Measurements from ENCODE around the gene CTXND2. TPM values are rescaled to one million over a fixed set of nuclear protein-coding genes. Genes with fewer than 3 reads are reported as not detected.
"Not testable (repeated sequence)": the region's sequence is repeated elsewhere in the genome, so short reads cannot be mapped to it uniquely, and the experiment has no call there.

CTXND2 gene
- total and polyA plus RNA-seq, 2 experiments from 2014 or later, result 0.16 TPM; not detected in 1

GRCh38 chr1:150888727-150889126 is 1.8 kb downstream of the CTXND2 start:
- Histone ChIP-seq H3K9me3 (ENCODE audit: low read depth) (no peaks in the 10 kb centered on the region), H3K27ac (no peak overlapping the region), H3K79me2 (no peaks in the 10 kb centered on the region), H3K9me2 (replicated peaks; ENCODE audit: insufficient read depth) (no peaks in the 10 kb centered on the region), H4K20me1 (ENCODE audit: insufficient read depth, poor library complexity, severe bottlenecking) (no peaks in the 10 kb centered on the region), H3K36me3 (replicated peaks; ENCODE audit: insufficient read depth, low read depth) (no peaks in the 10 kb centered on the region), H2AFZ (no peak overlapping the region), H3K4me3 (no peak overlapping the region), H3K4me1 (ENCODE audit: insufficient read depth) (peaks cover 4% of the 10 kb centered on the region), H3K4me2 (no peak overlapping the region), H3K27me3 (no peaks in the 10 kb centered on the region)
- WGBS (ENCODE audit: low lambda C conversion rate, missing lambda C conversion rate), result 88% methylated on average over 8 of the region's 8 CpGs
- no peak for DNase-seq (ENCODE audit: low spot score)
- TF ChIP-seq EZH2 (IDR thresholded peaks at IDR 0.05; ENCODE audit: borderline replicate concordance) (no peak), EZH2phosphoT487 (IDR thresholded peaks at IDR 0.05; ENCODE audit: low read depth, severe bottlenecking, unreplicated experiment) (no peak), CTCF (IDR thresholded peaks at IDR 0.05; ENCODE audit: poor library complexity) (no peak)

GRCh38 chr1:150890033-150890416 is 3.1 kb downstream of the CTXND2 start:
- Histone ChIP-seq H3K4me1 (ENCODE audit: insufficient read depth) (peaks cover 4% of the 10 kb centered on the region), H3K4me2 (no peak overlapping the region), H3K9me2 (replicated peaks; ENCODE audit: insufficient read depth) (no peaks in the 10 kb centered on the region), H4K20me1 (ENCODE audit: insufficient read depth, poor library complexity, severe bottlenecking) (no peaks in the 10 kb centered on the region), H3K9me3 (ENCODE audit: low read depth) (no peaks in the 10 kb centered on the region), H3K27me3 (no peaks in the 10 kb centered on the region), H3K4me3 (no peak overlapping the region), H3K36me3 (replicated peaks; ENCODE audit: insufficient read depth, low read depth) (no peaks in the 10 kb centered on the region), H3K79me2 (no peaks in the 10 kb centered on the region), H2AFZ (no peak overlapping the region), H3K27ac (no peak overlapping the region)
- no peak for DNase-seq (ENCODE audit: low spot score)
- TF ChIP-seq EZH2phosphoT487 (IDR thresholded peaks at IDR 0.05; ENCODE audit: low read depth, severe bottlenecking, unreplicated experiment) (no peak), EZH2 (IDR thresholded peaks at IDR 0.05; ENCODE audit: borderline replicate concordance) (no peak), CTCF (IDR thresholded peaks at IDR 0.05; ENCODE audit: poor library complexity) (no peak)
- WGBS (ENCODE audit: low lambda C conversion rate, missing lambda C conversion rate), result 88% methylated on average over 1 of the region's 1 CpG

- peaks cover 4% of the 10 kb centered on the region for H3K4me1 ChIP-seq (ENCODE audit: insufficient read depth)
- H3K27me3 ChIP-seq, result no peaks in the 10 kb centered on the region
- H3K27ac ChIP-seq, result no peak overlapping the region
- no peaks in the 10 kb centered on the region for H3K36me3 ChIP-seq (replicated peaks; ENCODE audit: insufficient read depth, low read depth)
- no peaks in the 10 kb centered on the region for H3K9me3 ChIP-seq (ENCODE audit: low read depth)
- WGBS (ENCODE audit: low lambda C conversion rate, missing lambda C conversion rate), result 92% methylated on average over 3 of the region's 3 CpGs
- H3K4me2 ChIP-seq, result no peak overlapping the region
- H3K4me3 ChIP-seq, result no peak overlapping the region
- no peaks in the 10 kb centered on the region for H3K79me2 ChIP-seq
- H3K9me2 ChIP-seq (replicated peaks; ENCODE audit: insufficient read depth), result no peaks in the 10 kb centered on the region
- TF ChIP-seq EZH2 (IDR thresholded peaks at IDR 0.05; ENCODE audit: borderline replicate concordance), result no peak
- DNase-seq (ENCODE audit: low spot score), result no peak
- H4K20me1 ChIP-seq (ENCODE audit: insufficient read depth, poor library complexity, severe bottlenecking), result no peaks in the 10 kb centered on the region
- no peak overlapping the region for H2AFZ ChIP-seq
Measured at GRCh38 chr1:150893336-150893913, 6.5 kb downstream of the CTXND2 start.

- no peak overlapping the region for H3K27ac ChIP-seq
- no peak overlapping the region for H3K4me3 ChIP-seq
- no peak overlapping the region for H3K4me2 ChIP-seq
- no peak overlapping the region for H2AFZ ChIP-seq
- TF ChIP-seq CTCF (IDR thresholded peaks at IDR 0.05; ENCODE audit: poor library complexity) (no peak), EZH2phosphoT487 (IDR thresholded peaks at IDR 0.05; ENCODE audit: low read depth, severe bottlenecking, unreplicated experiment) (no peak), EZH2 (IDR thresholded peaks at IDR 0.05; ENCODE audit: borderline replicate concordance) (no peak)
- H3K9me3 ChIP-seq (ENCODE audit: low read depth), result no peaks in the 10 kb centered on the region
- WGBS (ENCODE audit: low lambda C conversion rate, missing lambda C conversion rate), result 86% methylated on average over 4 of the region's 4 CpGs
- H3K36me3 ChIP-seq (replicated peaks; ENCODE audit: insufficient read depth, low read depth), result no peaks in the 10 kb centered on the region
- H3K27me3 ChIP-seq, result no peaks in the 10 kb centered on the region
- H3K79me2 ChIP-seq, result no peaks in the 10 kb centered on the region
- DNase-seq (ENCODE audit: low spot score), result no peak
- no peaks in the 10 kb centered on the region for H4K20me1 ChIP-seq (ENCODE audit: insufficient read depth, poor library complexity, severe bottlenecking)
- H3K4me1 ChIP-seq (ENCODE audit: insufficient read depth), result peaks cover 4% of the 10 kb centered on the region
- no peaks in the 10 kb centered on the region for H3K9me2 ChIP-seq (replicated peaks; ENCODE audit: insufficient read depth)
Measured at GRCh38 chr1:150895618-150896017, 8.7 kb downstream of the CTXND2 start.

- H4K20me1 ChIP-seq (ENCODE audit: insufficient read depth, poor library complexity, severe bottlenecking); H3K27me3 ChIP-seq; H3K9me2 ChIP-seq (replicated peaks; ENCODE audit: insufficient read depth); DNase-seq (ENCODE audit: low spot score); H3K79me2 ChIP-seq; H3K4me3 ChIP-seq; H2AFZ ChIP-seq; H3K4me2 ChIP-seq; H3K36me3 ChIP-seq (replicated peaks; ENCODE audit: insufficient read depth, low read depth); H3K9me3 ChIP-seq (ENCODE audit: low read depth); H3K27ac ChIP-seq; H3K4me1 ChIP-seq (ENCODE audit: insufficient read depth): not testable (repeated sequence)
- WGBS (ENCODE audit: low lambda C conversion rate, missing lambda C conversion rate), result 92% methylated on average over 8 of the region's 8 CpGs
Measured at GRCh38 chr1:150899795-150900194, 12.9 kb downstream of the CTXND2 start.

Measured in hepatocyte (in vitro differentiated cells).